GM12891 (cell line): ENCODE measurements around the gene FSCN2.

Experiments
- POLR2A ChIP-seq: IDR thresholded peaks from 2 replicates; pipeline ENCODE4 v1.6.1; 2011; ENCODE audit warnings: low read depth, low read length, control low read depth
- POLR2AphosphoS5 ChIP-seq: IDR thresholded peaks from 2 replicates; pipeline ENCODE4 v1.6.1; 2011; ENCODE audit warnings: low read depth, low read length, control low read depth

GRCh38 chr17:81541123-81541522, 12.9 kb downstream of the FSCN2 start:
- TF ChIP-seq POLR2A (no peak), POLR2AphosphoS5 (no peak)
